HL-60 (cell line): Measurements from ENCODE around the gene THUMPD3.

Experiments used
- CTCF ChIP-seq: IDR thresholded peaks from one replicate; pipeline ENCODE4 v1.5.1; 2011; ENCODE audit warnings: low read length, control low read depth, inconsistent platforms; ENCODE audit not compliant: insufficient read depth
- GABPA ChIP-seq: IDR thresholded peaks from 2 replicates; pipeline ENCODE4 v1.6.1; 2012; ENCODE audit warnings: low read depth
- POLR2AphosphoS5 ChIP-seq: IDR thresholded peaks from 2 replicates; pipeline ENCODE4 v1.6.1; 2012; ENCODE audit warnings: low read depth

GRCh38 chr3:9428411-9428810, 65.6 kb downstream of the THUMPD3 start:
- TF ChIP-seq CTCF (no peak), POLR2AphosphoS5 (no peak), GABPA (no peak)
